GM20431 (cell line): Measurements from ENCODE around the gene LRRC61.
"Not testable (repeated sequence)": the region's sequence is repeated elsewhere in the genome, so short reads cannot be mapped to it uniquely, and the experiment has no call there.

ENCODE experiments used
- in situ Hi-C: fragments of 300-500 bp; cut with MseI, MboI; formaldehyde crosslinking; loops from one replicate; pipeline ENCODE4 v1.15.0; 2020; ENCODE audit warnings: low sequenced_read_pairs; ENCODE audit not compliant: unreplicated experiment

Gene LRRC61

GRCh38 chr7:150379441-150380379, 56.6 kb downstream of the LRRC61 start:
- in situ Hi-C loops = no loop called here

GRCh38 chr7:150380463-150380862, 57.3 kb downstream of the LRRC61 start:
- in situ Hi-C loops = no loop called here

GRCh38 chr7:150381096-150381495, 57.9 kb downstream of the LRRC61 start:
- in situ Hi-C loops = no loop called here

GRCh38 chr7:150381785-150382122, 58.6 kb downstream of the LRRC61 start:
- in situ Hi-C loops = no loop called here

- in situ Hi-C loops = no loop called here
Observed at GRCh38 chr7:150382123-150382843, 59.1 kb downstream of the LRRC61 start.

GRCh38 chr7:150382844-150383225, 59.7 kb downstream of the LRRC61 start:
- in situ Hi-C loops = no loop called here

GRCh38 chr7:150383710-150384397, 60.7 kb downstream of the LRRC61 start:
- in situ Hi-C loops = no loop called here

- in situ Hi-C loops = no loop called here
Observed at GRCh38 chr7:150384406-150385301, 61.5 kb downstream of the LRRC61 start.

GRCh38 chr7:150385302-150385723, 62.2 kb downstream of the LRRC61 start:
- in situ Hi-C loops = no loop called here

GRCh38 chr7:150385884-150386283, 62.7 kb downstream of the LRRC61 start:
- in situ Hi-C loops = not testable (repeated sequence)
